ENCODE data around the gene GLO1. TPM values are rescaled to one million over a fixed set of nuclear protein-coding genes. Genes with fewer than 3 reads are reported as not detected.

GLO1 gene
- total and polyA plus RNA-seq, 9 of the 15 experiments (the other 6 are each of a cell fraction or from before 2014, with no cell fraction given) = 155 to 331 (median 203) TPM

GRCh38 chr6:38631186-38631783 lies 71.7 kb downstream of the GLO1 start (continued):
- TF ChIP-seq ZNF175 (CRISPR knock-in tag; IDR thresholded peaks at IDR 0.05; ENCODE audit: low read depth) = peak; percentile 67; the same call in 1 of the 2 replicates
- no peak for TF ChIP-seq NR2C1 (IDR thresholded peaks at IDR 0.05)
- peak; percentile 29; the same call in 1 of the 2 replicates for TF ChIP-seq NR2C1 (tag; IDR thresholded peaks at IDR 0.05)
- TF ChIP-seq CBX1 (IDR thresholded peaks at IDR 0.05; ENCODE audit: low read depth) = no peak
- TF ChIP-seq TRIM24 (IDR thresholded peaks at IDR 0.05) = peak; percentile 96 to 97
- no peak for TF ChIP-seq MCM2 (IDR thresholded peaks at IDR 0.05; ENCODE audit: low read depth)
- TF ChIP-seq, protein P1, sequence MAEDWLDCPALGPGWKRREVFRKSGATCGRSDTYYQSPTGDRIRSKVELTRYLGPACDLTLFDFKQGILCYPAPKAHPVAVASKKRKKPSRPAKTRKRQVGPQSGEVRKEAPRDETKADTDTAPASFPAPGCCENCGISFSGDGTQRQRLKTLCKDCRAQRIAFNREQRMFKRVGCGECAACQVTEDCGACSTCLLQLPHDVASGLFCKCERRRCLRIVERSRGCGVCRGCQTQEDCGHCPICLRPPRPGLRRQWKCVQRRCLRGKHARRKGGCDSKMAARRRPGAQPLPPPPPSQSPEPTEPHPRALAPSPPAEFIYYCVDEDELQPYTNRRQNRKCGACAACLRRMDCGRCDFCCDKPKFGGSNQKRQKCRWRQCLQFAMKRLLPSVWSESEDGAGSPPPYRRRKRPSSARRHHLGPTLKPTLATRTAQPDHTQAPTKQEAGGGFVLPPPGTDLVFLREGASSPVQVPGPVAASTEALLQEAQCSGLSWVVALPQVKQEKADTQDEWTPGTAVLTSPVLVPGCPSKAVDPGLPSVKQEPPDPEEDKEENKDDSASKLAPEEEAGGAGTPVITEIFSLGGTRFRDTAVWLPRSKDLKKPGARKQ (CRISPR knock-in tag; IDR thresholded peaks at IDR 0.05) = no peak
- TF ChIP-seq MGA (IDR thresholded peaks at IDR 0.05) = peak; percentile 75
- no peak for TF ChIP-seq ZNF384 (IDR thresholded peaks at IDR 0.05; ENCODE audit: low read depth, low read length)
- no peak for TF ChIP-seq PRMT5 (CRISPR knock-in tag; IDR thresholded peaks at IDR 0.05)
- TF ChIP-seq, protein P2, sequence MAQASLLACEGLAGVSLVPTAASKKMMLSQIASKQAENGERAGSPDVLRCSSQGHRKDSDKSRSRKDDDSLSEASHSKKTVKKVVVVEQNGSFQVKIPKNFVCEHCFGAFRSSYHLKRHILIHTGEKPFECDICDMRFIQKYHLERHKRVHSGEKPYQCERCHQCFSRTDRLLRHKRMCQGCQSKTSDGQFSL (CRISPR knock-in tag; IDR thresholded peaks at IDR 0.05) = no peak
- TF ChIP-seq, protein P2 (tag; IDR thresholded peaks at IDR 0.05) = no peak
- TF ChIP-seq MIER1 (IDR thresholded peaks at IDR 0.05; ENCODE audit: low read depth) = no peak
- TF ChIP-seq ZNF24 (IDR thresholded peaks at IDR 0.05) = no peak
- peak; percentile 27; the same call in 1 of the 2 replicates for TF ChIP-seq CXXC5 (CRISPR knock-in tag; IDR thresholded peaks at IDR 0.05)
- no peak for TF ChIP-seq MAFG (tag; conservative IDR thresholded peaks at IDR 0.05)
